ENCODE results near the gene SHROOM3. TPM values are rescaled to one million over a fixed set of nuclear protein-coding genes. Genes with fewer than 3 reads are reported as not detected.

The SHROOM3 gene
- total and polyA plus RNA-seq, 4 donors: 14.4 to 75.1 (median 47.3) TPM

DNA sequence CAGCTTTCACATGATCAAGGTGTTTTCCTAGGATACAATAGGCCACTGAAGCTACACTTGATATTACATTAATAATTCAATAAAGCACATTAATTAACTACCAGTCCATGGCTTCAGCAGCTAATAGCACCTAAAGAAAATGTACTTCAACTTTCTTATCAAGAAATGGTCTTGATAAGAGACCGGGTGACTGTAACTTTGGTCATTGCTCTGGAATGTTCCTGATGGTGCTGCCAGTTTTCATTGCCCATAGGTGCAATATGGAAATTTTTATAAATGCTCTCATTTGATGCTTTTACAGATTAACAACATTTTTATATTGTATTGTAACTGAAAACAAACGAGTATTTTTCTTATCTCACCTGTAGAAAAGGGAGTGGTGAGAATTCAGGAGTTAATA lies 165.4 kb downstream of the SHROOM3 start:
- peak in 1 of 3 donors; percentile 49 for DNase-seq
- TF ChIP-seq, protein P1, sequence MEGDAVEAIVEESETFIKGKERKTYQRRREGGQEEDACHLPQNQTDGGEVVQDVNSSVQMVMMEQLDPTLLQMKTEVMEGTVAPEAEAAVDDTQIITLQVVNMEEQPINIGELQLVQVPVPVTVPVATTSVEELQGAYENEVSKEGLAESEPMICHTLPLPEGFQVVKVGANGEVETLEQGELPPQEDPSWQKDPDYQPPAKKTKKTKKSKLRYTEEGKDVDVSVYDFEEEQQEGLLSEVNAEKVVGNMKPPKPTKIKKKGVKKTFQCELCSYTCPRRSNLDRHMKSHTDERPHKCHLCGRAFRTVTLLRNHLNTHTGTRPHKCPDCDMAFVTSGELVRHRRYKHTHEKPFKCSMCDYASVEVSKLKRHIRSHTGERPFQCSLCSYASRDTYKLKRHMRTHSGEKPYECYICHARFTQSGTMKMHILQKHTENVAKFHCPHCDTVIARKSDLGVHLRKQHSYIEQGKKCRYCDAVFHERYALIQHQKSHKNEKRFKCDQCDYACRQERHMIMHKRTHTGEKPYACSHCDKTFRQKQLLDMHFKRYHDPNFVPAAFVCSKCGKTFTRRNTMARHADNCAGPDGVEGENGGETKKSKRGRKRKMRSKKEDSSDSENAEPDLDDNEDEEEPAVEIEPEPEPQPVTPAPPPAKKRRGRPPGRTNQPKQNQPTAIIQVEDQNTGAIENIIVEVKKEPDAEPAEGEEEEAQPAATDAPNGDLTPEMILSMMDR (IDR thresholded peaks at IDR 0.05; ENCODE audit: control extremely low read depth, extremely low read depth): no peak
- Histone ChIP-seq H3K9me3 (ENCODE audit: control insufficient read depth in 4 of 4, insufficient read depth in 3 of 4, low read length in 3 of 4) (peaks cover 0 to under 1% (median 0%) of the 10 kb centered on the region in 4 donors), H3K27me3 (ENCODE audit: control insufficient read depth in 3 of 3, insufficient read depth in 3 of 3, low read length in 2 of 3) (no peaks in the 10 kb centered on the region), H3K27ac (ENCODE audit: low read depth in 1 of 2, low read length in 1 of 2) (no peak overlapping the region), H3K4me3 (no peak overlapping the region), H3K9ac (ENCODE audit: insufficient read depth in 1 of 2, low read length in 2 of 2) (no peak overlapping the region), H3K4me1 (ENCODE audit: control insufficient read depth in 5 of 5, insufficient read depth in 5 of 5, low read length in 5 of 5) (peaks cover 0 to 16% (median 0%) of the 10 kb centered on the region in 5 donors), H3K36me3 (ENCODE audit: control insufficient read depth in 4 of 4, insufficient read depth in 4 of 4, low read length in 4 of 4) (no peaks in the 10 kb centered on the region)
- no peak for ATAC-seq (ENCODE audit: insufficient read depth, low FRiP score)
- 58 to 76% methylated on average over 2 of the region's 2 CpGs for WGBS, 2 donors

DNA sequence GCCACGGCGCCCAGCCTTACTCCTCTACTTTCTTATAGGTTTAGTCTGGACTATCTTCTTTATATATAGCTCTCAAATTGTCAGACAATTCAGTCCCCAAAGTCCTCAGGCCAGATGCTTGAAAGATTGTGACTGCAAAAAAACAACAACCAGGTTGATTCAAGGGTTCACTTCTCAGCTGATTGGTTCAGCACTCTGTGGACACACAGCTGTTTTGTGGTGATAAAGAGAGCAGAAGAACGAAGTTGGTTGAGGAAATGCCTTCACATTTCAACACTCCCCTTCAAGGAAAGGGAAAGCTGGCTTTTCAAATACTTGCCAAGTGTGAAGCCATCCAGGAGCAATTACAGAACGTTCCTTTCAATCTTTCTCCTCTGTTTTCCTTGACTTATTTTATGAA lies 166.8 kb downstream of the SHROOM3 start:
- H3K4me1 ChIP-seq (ENCODE audit: control insufficient read depth in 5 of 5, insufficient read depth in 5 of 5, low read length in 5 of 5): peaks cover 0 to 14% (median 2%) of the 10 kb centered on the region in 5 donors
- H3K9ac ChIP-seq (ENCODE audit: insufficient read depth in 1 of 2, low read length in 2 of 2): no peak overlapping the region
- H3K4me3 ChIP-seq: no peak overlapping the region
- WGBS, 2 donors: 33 to 35% methylated on average over 4 of the region's 4 CpGs
- H3K36me3 ChIP-seq (ENCODE audit: control insufficient read depth in 4 of 4, insufficient read depth in 4 of 4, low read length in 4 of 4): no peaks in the 10 kb centered on the region
- peak overlapping the region; percentile 39 to 40 for H3K27ac ChIP-seq (ENCODE audit: low read depth in 1 of 2, low read length in 1 of 2)
- no peaks in the 10 kb centered on the region for H3K9me3 ChIP-seq (ENCODE audit: control insufficient read depth in 4 of 4, insufficient read depth in 3 of 4, low read length in 3 of 4)
- TF ChIP-seq, protein P1 (IDR thresholded peaks at IDR 0.05; ENCODE audit: control extremely low read depth, extremely low read depth): no peak
- DNase-seq (no peak), ATAC-seq (ENCODE audit: insufficient read depth, low FRiP score) (peak; percentile 51)
- no peaks in the 10 kb centered on the region for H3K27me3 ChIP-seq (ENCODE audit: control insufficient read depth in 3 of 3, insufficient read depth in 3 of 3, low read length in 2 of 3)

DNA sequence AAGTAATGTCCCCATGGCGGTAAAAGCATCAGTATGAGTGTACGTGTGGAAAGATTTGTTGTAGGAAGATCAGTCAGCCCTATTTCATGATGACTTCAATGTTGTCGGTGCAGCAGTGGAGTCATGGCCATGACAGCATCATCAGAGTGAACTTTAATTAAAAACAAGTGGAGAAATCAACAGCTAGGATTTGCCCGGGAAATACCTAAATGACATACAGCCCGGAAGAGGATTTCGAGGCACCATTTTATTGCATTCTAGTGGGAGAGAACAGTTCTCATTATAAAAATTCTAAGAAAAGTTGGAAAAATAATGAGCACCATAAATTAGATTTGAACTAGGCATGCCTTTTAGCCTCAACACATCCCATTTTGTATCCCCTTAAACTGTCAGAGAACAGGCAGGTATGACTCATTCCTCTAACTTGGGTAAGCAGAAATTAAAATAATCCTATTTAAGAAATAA lies 170.1 kb downstream of the SHROOM3 start:
- Histone ChIP-seq H3K4me3 (no peak overlapping the region), H3K4me1 (ENCODE audit: control insufficient read depth in 5 of 5, insufficient read depth in 5 of 5, low read length in 5 of 5) (peaks cover 0 to 16% (median 2%) of the 10 kb centered on the region in 5 donors), H3K27ac (ENCODE audit: low read depth in 1 of 2, low read length in 1 of 2) (no peak overlapping the region), H3K9me3 (ENCODE audit: control insufficient read depth in 4 of 4, insufficient read depth in 3 of 4, low read length in 3 of 4) (no peaks in the 10 kb centered on the region), H3K27me3 (ENCODE audit: control insufficient read depth in 3 of 3, insufficient read depth in 3 of 3, low read length in 2 of 3) (no peaks in the 10 kb centered on the region), H3K9ac (ENCODE audit: insufficient read depth in 1 of 2, low read length in 2 of 2) (no peak overlapping the region), H3K36me3 (ENCODE audit: control insufficient read depth in 4 of 4, insufficient read depth in 4 of 4, low read length in 4 of 4) (no peaks in the 10 kb centered on the region)
- TF ChIP-seq, protein P1 (IDR thresholded peaks at IDR 0.05; ENCODE audit: control extremely low read depth, extremely low read depth): no peak
- 89 to 94% methylated on average over 6 of the region's 6 CpGs for WGBS, 2 donors
- DNase-seq (no peak), ATAC-seq (ENCODE audit: insufficient read depth, low FRiP score) (no peak)
